HG03045 (cell line): ENCODE results near the gene PARD3B.

ENCODE experiments used
- ATAC-seq: cut with Tn5 transposase; IDR thresholded peaks from one replicate; pipeline ENCODE4 v1.9.1; 2021; ENCODE audit warnings: mild to moderate bottlenecking, moderate library complexity; ENCODE audit not compliant: unreplicated experiment

The PARD3B gene

DNA sequence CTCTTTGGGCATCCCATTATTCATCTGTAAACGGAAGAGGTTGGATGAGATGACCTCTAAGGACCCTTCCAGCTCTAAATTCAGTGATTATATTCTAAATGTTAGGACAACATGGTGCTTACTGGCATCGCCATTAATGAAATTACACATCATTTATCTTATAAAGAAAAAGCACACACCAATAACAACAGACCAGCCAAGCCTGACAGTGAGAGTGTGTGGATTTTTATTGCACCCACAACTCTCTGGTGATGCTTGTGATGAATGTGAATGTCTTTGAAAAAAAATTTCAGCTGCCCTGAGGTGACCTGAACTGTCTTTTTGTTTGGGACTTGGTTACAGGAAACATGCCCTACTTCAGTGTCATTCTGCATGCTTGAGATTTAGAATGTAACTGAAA, 623.7 kb downstream of the PARD3B start:
- ATAC-seq, result no peak

DNA sequence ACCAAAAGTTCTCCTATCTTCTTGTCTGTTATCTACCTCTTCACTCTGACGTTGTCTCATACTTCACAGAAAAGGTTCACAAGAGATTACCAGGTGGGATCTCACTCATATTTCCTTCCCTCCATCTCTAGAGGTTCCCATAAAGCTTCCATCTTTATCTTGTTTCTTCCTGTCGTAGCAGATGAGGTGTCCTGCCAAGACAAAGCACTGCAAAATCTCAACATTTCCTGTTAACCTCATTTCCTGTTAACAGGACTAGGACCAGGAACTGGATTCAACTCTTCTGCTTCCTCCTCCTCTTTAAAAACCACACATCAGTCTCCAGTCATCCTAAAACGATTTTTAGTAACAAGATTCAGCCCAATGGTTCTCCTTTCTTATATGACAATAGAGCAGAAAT, 624.2 kb downstream of the PARD3B start:
- no peak for ATAC-seq

DNA sequence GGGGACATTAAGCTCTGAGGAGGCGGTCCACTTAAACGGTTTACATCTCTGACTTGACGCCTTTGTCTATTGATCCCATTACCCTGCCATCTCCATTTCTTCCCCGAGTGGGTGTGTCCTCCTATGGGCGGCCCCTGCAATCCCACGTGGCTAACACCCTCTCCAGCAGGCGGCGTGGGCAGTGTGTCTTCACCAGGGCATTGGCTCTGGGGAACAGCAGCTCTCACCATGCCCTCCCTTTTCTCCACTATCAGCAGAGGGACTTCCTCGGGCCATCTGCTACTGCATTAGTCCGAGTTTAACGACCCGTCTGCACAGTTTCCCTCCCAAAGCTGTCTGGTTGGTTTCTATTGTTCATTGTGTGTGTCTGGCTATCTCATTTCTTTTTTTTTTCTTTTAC, 625.1 kb downstream of the PARD3B start:
- no peak for ATAC-seq

DNA sequence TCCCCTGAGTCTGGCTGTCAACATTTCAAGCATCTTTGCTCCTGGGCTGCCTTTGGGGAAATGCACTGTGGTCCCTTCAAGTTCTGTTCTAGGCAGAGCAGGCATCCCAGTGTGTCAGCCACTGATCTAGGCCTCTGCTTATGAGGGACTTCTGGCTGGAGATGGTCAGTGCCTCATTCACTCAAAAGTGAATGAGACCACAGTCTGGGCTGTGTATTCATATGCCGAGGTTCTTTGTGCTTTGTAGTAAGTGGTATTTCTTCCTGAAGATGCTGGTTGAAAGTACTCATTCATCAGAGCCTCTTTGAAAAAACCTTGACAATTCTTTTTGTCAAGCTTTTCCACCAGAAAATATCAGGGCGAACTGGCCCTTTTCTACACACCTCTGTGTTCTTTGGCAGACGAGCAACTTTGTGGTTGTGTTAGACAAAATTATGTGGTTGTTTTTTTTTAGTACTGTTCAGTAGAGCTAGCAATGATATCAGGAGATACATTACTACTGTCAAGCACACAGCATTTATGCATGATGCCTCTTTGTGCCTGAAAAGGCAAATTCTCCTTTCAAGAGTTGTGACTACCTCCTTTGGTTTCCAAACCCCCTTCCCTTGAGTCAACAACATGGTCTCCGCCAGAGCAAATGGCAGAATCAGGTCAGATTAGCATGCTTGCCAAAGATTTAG, 626.1 kb downstream of the PARD3B start:
- no peak for ATAC-seq

DNA sequence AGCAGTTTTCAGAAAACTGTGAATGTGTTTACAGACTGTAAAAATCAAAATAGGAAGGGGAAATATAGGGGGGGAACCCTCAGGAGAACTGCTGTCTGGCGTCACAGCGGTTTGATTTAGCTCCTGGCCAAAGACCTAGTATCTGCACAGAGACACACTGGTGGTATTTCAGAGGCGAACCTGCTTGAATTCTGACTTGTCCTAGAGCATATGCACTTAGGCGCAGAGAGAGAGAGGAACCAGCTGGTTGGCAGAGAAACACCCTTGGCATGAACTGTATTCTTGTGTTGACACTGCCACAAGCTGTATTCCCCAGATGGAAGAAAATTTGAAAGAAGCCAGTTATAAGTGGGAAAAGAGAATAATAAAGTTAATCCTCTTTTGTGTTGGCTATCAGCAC, 630.6 kb downstream of the PARD3B start:
- no peak for ATAC-seq

DNA sequence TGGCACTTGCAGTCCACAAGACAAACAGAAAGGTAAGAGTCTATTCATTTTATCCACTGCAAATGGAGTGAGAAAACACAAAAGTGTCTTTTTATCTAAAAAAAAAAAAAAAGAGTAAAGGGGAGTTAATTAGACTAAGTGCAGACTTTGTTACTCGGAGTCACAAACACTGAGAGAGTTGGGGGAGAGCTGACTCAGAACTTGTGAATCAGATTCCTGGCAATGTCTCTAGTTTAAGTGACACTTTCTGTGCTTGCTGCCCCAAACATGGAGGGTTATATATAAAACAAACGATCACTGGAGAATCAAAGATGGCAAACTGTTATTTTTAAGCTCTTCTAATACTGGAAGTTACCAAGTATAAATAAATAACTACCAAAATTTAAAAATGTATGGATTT, 631.3 kb downstream of the PARD3B start:
- ATAC-seq, result no peak

DNA sequence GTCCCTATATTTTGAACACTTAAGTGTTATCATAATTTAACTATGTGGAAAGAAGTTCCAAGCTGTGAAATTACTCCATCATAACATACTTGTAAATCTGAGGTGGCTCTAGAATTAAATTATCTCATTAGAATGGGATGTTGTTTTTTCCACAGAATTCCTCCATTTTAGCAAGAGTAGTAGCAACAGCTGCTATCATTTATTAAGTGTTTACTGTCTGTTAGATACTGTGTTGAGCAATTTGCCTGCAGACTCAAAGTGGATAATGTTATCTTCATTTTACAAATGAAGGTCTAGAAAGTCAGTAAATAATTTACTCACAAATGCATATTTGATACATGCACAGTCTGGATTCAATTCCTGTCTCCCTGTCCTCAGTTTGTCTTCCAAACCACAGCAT, 632.3 kb downstream of the PARD3B start:
- no peak for ATAC-seq

DNA sequence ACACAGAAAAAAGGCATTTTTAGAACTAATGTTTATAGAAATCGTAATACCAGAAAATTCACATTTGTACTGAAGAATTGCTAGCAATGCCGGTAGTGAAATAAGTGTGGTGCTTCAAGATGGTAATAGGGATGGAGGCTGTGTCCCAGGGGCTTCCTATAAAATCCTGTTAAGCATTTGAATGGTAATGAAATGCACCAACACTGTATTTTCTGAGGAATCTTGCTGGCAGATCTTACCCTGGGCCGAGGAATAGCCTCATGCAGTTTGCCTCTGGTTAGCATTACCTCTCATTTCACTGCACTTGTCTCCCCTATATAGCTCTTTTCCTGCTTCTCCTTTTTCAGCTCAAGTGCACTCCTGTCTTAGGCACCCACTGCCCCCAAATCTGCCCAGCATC, 635.5 kb downstream of the PARD3B start:
- no peak for ATAC-seq

DNA sequence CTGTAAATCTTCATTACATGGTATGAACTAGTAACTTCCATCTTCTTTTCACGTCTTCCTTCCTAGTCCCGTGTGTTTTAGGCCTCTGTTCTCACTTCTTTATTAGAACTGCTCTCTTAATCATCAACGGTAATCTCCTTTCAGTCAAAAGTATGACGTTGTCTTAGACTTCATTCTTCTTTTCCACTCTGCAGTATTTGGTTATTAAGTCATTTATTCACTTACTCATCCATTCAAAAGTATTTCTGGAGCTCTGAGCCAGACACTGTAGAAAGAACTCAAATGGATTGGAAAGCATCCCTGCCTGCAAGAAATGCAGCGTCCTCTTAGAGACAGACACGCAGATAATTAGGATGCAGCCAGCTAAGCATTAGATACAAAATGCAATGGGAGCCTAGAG, 642.5 kb downstream of the PARD3B start:
- ATAC-seq, result no peak

DNA sequence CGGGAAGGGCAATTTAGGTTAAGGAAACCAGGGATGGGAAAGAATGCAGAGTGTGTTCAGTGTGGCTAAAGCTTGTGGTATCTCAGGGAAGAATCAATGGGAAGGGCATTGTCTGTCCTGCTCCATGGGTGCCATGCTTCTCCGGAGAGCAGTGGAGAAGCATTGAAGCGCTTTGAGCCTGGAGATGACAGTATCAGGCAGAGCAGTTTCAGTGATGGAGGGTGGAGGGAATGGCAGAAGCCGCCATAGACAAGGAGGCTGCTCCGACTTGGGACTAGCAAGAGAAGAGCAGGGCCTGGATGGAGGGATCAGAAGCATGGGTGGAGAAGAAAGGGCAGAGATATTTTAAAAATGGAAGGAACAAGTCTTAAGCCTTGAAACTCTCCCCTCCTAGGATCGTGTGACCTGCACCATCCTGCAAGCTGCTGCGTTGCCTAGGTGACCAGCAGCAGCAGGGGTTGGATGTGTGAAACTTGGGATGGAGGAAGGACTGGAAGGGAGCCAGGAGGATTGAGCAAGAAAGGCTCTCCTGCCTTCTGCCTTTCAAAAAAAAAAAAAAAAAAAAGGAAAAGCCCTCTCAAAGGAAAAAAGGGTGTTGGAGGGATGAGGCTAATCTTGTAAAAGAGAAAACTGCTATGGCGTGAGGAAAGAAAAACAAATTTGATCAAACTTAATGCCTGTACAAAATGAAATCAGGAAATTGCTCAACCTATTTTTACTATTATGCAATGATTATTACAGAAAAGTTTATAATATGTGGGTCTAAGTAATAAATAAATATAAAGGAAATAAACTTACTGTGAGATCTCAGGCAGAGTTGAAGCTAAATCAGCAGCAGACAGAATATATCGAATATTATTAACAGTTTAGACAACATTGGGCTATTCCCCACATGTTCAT, 643.2 kb downstream of the PARD3B start:
- ATAC-seq, result no peak

DNA sequence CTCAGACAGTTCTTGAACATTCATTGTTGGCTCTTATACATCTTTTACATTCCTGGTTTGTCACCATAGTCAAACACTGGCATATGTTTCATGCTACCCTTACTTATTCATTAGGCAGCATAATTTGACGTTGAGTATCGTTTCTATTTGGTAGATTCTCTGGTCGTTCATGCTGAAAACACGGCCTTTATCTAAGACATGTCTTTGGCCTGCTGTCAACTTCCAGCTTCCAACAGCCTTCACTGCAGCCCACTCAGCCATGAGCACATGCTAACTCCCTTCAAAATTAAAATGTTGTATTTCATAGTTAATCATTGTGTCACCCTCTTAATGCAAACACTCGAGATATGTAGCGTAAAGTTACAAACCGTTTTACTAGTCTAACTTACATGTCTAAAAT, 644.0 kb downstream of the PARD3B start:
- ATAC-seq, result no peak

DNA sequence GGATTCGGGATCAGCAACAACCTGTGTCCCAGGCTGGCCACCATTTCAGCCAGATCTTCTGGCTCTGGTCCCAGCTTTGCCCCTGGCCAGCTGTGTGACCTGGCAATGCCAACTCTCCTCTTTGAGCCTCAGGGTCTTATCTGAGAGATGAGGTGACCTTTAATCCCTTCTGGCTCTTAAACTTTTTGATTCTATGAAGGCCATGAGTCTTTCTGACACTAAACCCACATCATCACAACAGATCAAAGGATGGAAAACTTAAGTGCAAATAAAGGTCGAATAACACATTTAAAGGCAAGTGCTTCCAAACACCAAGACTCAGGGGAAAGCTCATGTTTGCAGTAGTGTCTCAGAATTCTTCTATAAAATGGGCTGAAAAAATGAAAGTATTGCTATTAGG, 645.3 kb downstream of the PARD3B start:
- ATAC-seq, result no peak

DNA sequence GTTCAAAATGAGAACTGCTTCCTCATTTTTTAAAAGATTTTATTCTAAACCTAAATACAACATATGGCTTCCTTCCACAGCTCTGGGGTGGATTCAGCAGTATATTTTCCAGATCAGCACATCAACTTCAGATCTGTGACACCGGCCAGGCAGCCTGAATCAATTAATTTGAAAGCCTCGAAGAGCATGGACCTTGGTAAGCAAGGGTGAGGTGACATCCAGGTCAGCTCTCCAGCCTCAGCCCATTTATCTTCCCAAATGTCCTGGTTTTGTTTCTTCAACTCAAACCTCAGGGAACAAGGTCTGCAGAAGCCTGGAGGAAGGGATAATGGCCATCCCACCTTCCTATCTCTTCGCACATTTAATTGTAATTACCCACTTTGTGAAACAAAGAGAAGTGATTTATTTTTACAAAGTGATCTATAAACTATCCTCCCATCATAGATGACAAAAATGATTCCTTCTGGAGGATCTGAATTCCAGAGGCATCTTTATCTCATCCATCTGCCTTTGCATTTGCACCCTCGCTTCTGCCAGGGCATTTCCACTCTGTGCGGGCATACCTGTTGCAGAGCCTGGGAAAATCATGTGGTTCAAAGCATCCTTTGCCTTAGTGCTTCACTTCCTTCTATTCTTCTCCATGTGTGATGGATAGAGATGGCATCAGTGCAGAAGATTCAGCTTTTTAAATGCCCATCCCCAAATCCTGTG, 648.0 kb downstream of the PARD3B start:
- no peak for ATAC-seq

DNA sequence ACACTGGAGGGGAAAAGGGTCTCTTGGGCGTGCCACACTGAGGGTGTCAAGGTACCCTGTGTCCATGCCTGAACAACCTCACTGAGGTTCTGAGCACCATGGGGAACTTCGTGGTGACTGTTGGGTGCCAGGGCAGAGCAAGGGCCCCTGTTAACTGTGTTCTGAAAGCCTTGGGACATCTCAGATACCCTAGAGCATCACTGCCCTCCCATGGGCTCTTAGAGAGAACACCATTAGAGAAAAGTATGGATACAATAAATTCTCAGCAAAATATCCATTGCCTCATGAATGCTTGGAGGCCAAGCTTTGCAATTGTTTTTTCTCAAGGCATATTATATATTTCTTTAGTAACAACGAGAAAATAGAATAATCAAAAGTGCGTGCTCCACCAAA, 648.6 kb downstream of the PARD3B start:
- ATAC-seq, result no peak

DNA sequence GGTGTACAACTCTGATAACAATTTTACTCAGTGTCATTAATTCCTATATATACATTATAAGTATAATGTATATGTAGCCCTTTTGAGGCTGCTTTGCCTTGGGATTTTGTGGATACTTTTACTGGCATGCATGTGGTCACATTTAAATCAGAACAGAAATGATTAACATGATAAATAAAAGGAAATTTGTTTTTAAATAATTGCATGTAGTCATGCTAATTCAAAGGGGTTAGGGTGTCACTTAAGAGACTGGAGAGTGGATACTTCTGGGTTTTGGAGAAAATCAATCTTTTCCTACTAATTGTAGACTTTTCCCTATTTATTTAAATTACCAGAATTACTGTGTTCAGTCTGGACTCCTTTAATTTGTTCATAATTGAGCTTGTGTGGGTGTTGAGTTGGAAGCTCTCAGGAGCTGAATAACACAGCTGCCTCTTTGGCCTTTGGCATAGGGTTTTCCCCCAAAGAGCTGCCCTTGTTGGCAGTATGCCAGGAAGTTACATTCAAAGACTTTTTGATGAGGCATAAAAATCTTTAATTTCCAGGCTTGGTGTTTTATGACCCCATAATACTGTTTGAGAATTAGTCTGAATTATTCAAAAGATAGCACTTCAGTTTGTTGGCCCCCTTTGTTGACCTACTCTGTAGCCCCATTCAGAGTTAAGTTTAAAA, 652.3 kb downstream of the PARD3B start:
- ATAC-seq, result no peak

DNA sequence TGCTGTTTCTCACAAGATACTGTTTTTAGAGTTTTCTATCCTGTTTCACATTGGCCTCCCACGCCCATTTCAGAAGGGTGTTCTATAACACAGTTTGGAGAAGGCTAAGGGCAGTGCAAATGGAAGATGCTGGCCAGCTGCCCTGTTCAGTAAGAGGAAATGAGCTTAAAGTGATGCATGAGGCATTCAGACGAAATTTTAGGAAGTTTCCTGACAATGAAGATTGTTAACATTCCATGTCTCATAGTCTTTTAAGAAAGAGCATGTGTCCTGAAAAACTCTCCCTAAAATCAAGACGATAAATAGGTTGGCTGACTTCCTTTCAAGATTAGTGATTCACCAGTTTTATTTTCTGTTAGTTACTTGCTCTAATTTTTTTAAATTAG, 652.9 kb downstream of the PARD3B start:
- no peak for ATAC-seq

DNA sequence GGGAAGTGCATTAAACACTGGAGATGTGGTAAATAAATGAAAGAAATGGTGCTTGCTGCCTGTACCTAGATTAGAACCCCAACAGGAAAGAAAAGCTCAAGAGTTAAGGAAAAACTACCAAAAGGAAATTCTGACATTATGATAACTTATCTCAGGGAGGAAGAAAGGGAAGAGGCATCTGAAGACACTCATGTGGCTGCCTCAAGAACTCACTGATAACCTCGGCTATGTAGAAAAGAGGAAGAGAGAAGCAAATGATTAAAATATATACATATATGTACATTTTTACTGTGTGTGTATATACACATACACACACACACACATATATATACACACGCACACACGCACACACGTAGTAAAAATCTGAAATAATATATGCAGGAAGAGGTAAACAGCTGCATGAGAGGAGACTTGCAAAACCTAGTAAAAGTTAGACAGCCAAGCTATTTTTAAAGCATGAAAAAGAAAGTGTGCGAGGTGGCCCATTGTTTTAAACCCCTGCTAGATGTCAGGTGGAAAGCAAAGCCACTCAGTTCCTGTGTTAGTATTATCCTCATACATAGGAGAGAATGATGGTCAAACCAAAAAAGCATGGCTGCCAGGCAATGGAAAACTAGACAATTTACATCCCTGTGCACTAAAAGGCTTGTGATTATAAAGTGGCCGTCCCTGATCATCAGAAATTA, 654.0 kb downstream of the PARD3B start:
- ATAC-seq, result no peak

DNA sequence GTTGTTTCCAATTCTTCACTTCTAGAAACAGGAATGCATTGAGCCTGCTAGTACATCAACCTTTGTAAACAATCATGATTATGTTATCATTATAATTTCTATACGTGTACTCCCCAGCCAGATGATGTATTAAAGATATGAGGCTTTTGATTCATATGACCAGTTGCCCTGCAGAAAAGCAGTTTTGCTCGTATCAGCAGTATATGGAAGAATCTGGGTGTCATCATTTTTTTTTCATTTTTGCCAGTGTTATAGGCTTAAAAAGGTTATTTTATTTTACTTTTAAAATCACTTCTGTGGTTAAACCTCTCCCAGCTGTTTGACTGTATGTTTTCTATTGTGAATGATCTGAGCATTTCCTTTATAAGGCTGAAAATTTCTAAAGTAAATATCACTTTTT, 665.2 kb downstream of the PARD3B start:
- no peak for ATAC-seq

DNA sequence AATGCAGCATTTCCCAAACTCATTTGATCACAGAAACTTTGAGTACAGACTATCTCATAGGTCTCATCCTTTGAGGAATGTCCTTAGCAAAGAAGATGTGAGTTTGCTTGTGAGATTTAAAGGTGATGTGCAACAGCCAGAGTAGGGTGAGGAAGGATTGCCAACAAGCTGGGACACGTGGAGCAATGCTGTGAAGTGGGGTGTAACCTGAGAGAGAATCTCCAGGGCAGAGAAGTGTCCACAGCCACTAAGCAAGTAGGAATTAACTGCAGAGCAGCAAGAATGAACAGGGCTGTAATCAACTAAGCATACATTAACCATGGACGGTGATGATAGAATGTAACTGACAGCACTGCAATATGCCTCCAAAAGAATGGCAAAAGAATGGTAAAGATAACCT, 667.1 kb downstream of the PARD3B start:
- ATAC-seq, result no peak

DNA sequence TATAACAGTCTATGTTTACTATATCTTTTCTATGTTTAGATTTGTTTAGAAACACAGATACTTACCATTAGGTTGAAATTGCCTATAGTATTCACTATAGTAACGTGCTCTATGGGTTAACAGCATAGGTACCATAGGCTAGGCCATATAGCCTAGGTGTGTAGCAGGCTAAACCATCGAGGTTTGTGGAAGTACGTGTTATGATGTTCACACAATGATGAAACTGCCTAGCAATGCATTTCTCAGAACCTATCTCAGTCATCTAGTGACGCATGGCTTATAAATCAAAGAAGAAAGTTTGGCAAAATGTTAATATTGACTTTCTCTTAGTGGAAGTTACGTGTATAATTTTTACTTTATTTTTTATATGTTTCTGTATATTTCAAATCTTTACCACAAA, 670.8 kb downstream of the PARD3B start:
- no peak for ATAC-seq

DNA sequence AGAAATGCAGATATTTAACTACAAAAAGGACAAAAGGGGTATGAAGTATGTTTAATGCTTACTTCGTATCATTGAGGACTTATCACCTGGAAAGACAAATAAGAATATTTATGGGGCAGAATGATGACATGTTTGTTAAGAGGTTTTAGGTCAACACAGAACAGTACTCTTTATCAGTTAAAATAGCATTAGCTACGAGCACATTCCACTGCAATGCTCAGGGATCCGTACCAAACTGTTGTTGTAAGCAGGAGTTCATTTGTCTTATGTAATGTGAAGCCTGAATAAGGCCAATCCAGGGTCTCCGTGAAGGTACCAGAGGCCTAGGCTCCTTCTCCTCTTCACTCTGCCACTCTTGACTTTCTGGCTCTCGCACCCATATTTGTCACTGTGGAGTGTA, 671.3 kb downstream of the PARD3B start:
- ATAC-seq, result no peak
